GM12872 (cell line): ENCODE measurements around the gene KIRREL3.

Experiments
- CTCF ChIP-seq: IDR thresholded peaks from 3 replicates; pipeline ENCODE4 v1.5.1; 2011; ENCODE audit warnings: low read depth, mild to moderate bottlenecking, low read length, moderate library complexity; ENCODE audit not compliant: insufficient read depth

Gene KIRREL3

GRCh38 chr11:126421271-126421671 is 579.3 kb downstream of the KIRREL3 start:
- no peak for TF ChIP-seq CTCF

GRCh38 chr11:126420698-126421256 is 579.8 kb downstream of the KIRREL3 start:
- TF ChIP-seq CTCF = no peak

- TF ChIP-seq CTCF = no peak
Measured at GRCh38 chr11:126419801-126420697, 580.5 kb downstream of the KIRREL3 start.

- TF ChIP-seq CTCF = no peak
Measured at GRCh38 chr11:126418887-126419286, 581.7 kb downstream of the KIRREL3 start.

- no peak for TF ChIP-seq CTCF
Measured at GRCh38 chr11:126417091-126417862, 583.3 kb downstream of the KIRREL3 start.

GRCh38 chr11:126416542-126417090 is 584.0 kb downstream of the KIRREL3 start:
- no peak for TF ChIP-seq CTCF
